GM10847 (cell line): ENCODE data around the gene ZSCAN12.

Source experiments
- POLR2A ChIP-seq: IDR thresholded peaks from 2 replicates; pipeline ENCODE4 v1.6.1; 2011; ENCODE audit not compliant: insufficient read length; ENCODE audit errors: extremely low read depth

Gene ZSCAN12

GRCh38 chr6:28340310-28341095 lies 59.0 kb downstream of the ZSCAN12 start:
- no peak for TF ChIP-seq POLR2A

DNA sequence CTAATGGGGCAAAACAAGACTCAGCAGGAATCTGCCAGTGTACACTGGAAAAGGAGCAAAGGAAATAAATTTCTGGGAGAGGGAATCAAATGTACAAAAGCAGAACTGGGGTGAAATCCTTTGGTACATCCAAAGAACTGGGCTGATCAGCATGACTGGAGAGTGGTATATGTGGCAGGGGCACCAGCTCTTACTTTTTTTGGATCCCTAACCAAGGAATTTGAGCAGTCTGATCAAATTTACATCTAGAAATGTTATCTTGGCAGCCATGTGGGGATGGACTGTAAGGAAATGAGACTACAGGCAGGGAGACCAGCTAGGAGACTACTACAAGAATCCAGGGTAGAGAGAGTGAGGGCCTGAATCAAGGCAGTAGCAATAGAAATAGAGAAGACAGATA lies 62.4 kb downstream of the ZSCAN12 start:
- TF ChIP-seq POLR2A, result no peak

- no peak for TF ChIP-seq POLR2A
Observed at GRCh38 chr6:28336284-28337120, 63.0 kb downstream of the ZSCAN12 start.

DNA sequence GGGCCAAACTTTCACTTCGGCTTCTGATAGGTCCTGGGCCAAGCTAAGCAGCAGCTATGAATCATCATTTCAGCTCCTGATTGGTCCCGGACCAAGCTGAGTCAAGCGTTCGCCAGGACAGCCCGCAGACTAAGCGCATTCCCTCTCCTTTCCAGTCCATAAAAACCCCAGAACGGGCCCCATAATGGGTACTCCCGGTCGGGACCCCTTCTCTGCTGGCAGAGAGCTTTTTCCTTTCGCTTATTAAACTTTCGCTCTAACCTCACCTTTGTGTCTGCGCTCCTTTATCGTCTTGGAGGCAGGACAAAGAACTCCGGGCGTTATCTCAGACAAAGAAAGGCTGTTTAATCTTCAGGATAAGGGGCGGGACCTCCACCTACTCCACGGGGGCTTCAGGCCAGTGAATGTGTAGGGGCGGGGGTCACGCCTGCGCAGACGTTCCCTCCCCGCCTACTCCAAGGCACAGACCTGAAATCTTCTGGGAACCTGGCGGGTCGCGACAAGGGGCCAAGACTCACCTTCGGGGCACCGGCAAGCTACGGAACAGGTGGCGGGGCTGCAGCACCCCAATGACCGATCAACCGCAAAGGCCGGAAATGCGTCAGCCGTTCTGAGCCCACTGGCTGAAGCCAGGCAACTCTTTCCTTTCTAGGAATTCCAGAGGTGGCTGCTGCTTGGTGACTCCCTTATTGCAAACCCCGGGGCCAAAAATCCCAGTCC lies 63.8 kb downstream of the ZSCAN12 start, which contains the start of gene ZSCAN31:
Gene ZSCAN31 (minus strand): TSS at position 585 of the 720 bp plus-strand sequence. CDS start 6,465 bp downstream, outside the sequence.
- TF ChIP-seq POLR2A, result peak; percentile 32

DNA sequence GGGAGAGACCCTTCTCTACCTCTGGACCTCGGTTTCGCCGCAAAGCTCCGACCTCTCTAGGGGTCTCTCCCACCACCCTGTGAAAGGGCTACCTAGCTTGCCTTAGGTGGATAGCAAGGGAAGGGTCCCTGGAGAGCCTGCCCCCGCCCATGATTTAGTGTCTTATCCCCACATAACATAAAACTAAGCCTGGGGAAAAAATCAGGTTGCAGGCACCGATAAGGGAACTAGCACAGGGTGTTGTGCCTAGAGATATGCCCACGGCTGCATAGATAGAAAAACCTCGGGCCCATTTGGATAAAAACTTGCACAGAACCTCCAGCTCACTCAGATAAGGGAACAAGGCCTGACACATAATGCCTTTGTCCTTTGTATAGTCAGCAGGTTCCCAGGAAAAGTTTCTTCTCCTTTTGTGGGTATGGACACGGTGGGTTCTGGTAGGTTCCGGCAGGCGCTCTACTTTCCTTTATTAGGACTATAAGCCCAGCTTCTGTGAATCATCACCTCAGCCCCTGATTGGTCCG lies 64.4 kb downstream of the ZSCAN12 start:
- no peak for TF ChIP-seq POLR2A

DNA sequence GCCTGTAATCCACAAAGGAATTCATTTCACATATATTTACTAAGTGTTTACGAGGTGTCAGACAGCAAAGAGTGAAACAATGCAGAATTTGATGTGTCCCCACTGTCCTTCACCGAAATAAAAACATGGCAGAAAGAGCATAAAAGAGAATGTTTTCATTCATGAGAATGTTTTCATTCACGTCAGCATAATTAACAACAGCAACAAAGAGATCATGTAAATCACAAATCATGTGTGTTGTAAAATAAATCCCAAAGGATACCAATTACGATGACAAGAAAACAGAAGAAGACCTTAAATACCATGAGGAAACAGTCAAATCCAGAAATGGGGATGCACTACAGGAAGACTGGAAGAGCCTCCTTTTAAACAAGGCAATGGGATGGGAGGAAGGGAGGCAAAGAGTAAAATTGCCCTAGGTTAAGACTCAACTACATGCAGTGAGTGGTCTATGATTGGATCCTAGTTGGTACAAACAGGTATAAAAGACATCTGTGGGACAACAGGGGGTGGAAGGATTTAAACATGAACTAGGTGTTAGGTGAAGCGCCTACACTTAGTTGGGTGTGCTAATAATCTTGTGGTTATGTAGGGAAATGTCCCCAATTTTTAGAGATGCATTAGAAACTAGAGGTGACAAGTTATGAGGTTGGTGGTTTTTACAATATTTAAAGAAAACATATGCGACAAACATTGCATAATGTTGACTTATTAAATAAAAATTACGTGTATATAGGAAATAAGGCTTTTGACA lies 65.1 kb downstream of the ZSCAN12 start:
- TF ChIP-seq POLR2A, result no peak

DNA sequence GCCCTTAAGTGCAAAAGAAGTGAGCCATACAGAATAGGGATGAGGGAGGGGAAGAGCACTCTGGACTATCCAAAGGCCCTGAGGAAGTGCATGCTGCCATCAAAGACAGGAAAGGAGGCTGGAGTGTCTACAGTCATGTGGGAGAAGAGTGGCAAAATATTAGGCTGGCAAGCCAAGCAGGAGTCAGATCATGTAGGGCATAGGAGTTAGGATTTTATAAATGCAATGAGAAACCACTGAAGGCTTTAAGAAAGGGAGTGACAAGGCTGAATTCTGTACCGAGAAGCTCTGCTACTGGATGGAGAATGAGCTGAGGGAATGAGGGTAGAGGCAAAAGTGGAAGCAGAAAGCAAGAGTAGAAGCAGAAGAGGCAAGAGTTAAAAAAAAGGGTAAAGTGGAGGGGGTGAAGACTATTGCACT lies 65.9 kb downstream of the ZSCAN12 start:
- TF ChIP-seq POLR2A, result no peak

GRCh38 chr6:28333047-28333446 lies 66.5 kb downstream of the ZSCAN12 start:
- no peak for TF ChIP-seq POLR2A

GRCh38 chr6:28330041-28330440 lies 69.5 kb downstream of the ZSCAN12 start:
- no peak for TF ChIP-seq POLR2A
